ENCODE measurements around the gene SH3GLB2. TPM values are rescaled to one million over a fixed set of nuclear protein-coding genes. Genes with fewer than 3 reads are reported as not detected.
A peak's percentile ranks its signal among the peaks of the same experiment; 100 is the strongest.

The SH3GLB2 gene
- total and polyA plus RNA-seq, 11 donors: 27.3 to 42.7 (median 35.4) TPM

DNA sequence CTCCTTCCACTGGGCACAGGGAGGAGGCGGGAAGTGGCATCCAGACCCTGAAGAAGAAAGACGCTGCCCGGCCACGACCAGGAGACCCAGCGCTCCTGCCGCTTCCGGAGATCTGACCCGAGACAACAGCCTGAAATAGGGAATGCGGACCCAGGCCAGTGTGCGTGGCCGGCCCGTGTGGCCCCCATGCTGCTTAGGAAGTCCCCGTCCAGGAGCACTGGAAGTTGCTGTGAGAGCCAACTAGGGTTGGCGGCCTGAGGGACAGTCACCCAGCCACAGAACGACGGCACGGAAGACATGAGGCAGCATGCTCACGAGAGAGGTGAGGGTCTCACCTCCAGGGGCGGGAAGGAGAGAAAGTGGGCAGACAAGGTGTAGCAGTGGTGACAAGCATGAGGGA lies 17.0 kb downstream of the SH3GLB2 start:
- H3K27me3 ChIP-seq: no peaks in the 10 kb centered on the region
- 94 to 97% (median 95%) methylated on average over 9 to 19 of the region's 19 CpGs for WGBS, 4 donors
- H3K27ac ChIP-seq: no peak overlapping the region
- no peaks in the 10 kb centered on the region for H3K9me3 ChIP-seq
- peaks cover 0 to 93% (median 76%) of the 10 kb centered on the region in 9 donors for H3K36me3 ChIP-seq
- intact Hi-C loops (cut with DNase I): no loop called here
- H3K4me3 ChIP-seq: no peak overlapping the region
- peaks cover 0 to 21% (median 12%) of the 10 kb centered on the region in 12 donors for H3K4me1 ChIP-seq
- DNase-seq: no peak
- TF ChIP-seq POLR2A (IDR thresholded peaks at IDR 0.05): no peak
- TF ChIP-seq, protein P1, sequence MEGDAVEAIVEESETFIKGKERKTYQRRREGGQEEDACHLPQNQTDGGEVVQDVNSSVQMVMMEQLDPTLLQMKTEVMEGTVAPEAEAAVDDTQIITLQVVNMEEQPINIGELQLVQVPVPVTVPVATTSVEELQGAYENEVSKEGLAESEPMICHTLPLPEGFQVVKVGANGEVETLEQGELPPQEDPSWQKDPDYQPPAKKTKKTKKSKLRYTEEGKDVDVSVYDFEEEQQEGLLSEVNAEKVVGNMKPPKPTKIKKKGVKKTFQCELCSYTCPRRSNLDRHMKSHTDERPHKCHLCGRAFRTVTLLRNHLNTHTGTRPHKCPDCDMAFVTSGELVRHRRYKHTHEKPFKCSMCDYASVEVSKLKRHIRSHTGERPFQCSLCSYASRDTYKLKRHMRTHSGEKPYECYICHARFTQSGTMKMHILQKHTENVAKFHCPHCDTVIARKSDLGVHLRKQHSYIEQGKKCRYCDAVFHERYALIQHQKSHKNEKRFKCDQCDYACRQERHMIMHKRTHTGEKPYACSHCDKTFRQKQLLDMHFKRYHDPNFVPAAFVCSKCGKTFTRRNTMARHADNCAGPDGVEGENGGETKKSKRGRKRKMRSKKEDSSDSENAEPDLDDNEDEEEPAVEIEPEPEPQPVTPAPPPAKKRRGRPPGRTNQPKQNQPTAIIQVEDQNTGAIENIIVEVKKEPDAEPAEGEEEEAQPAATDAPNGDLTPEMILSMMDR (IDR thresholded peaks at IDR 0.05): no peak
- no peak for ATAC-seq

DNA sequence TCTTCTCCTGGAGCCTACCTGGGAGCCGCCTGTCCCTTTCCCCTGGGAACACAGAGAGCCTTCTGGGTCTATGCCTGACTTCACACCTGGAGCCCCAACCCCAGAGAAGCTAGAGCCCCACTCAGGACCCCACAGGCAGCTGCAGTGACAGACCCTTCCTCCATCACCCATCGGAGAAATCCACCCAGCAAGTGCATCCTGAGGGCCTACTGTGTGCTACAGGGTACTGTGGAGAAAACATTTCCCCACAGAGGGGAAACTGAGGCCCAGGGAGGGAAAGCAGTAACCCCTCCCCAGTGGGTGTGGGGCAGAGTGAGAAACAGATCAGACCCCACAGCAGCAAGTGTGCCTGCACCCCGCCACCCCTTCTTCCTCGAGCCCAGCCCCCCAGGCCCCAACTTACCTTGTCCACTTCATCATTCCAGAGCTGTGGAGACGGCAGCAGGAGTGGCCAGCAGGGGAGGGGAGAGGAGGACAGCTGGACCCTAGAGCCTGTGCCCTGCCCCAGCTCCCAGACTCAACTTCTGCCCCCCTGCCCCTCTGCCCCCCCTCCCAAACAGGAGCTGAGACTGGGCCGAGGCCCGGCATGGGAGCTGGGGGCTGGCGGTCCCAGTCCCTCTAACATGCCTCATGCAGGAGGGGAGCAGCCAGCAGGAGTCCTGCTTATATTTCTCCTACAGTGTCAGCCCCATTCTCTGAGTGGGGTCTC lies 17.7 kb downstream of the SH3GLB2 start:
- no peak overlapping the region for H3K27ac ChIP-seq
- no peaks in the 10 kb centered on the region for H3K27me3 ChIP-seq
- H3K4me3 ChIP-seq: no peak overlapping the region
- intact Hi-C loops (cut with DNase I): no loop called here
- peaks cover 0 to 95% (median 80%) of the 10 kb centered on the region in 9 donors for H3K36me3 ChIP-seq
- 89 to 100% (median 96%) methylated on average over 5 to 8 of the region's 8 CpGs for WGBS, 4 donors
- ATAC-seq (no peak), DNase-seq (no peak)
- no peaks in the 10 kb centered on the region for H3K9me3 ChIP-seq
- TF ChIP-seq, protein P1 (IDR thresholded peaks at IDR 0.05): no peak
- TF ChIP-seq POLR2A (IDR thresholded peaks at IDR 0.05): no peak
- H3K4me1 ChIP-seq: peaks cover 0 to 22% (median 12%) of the 10 kb centered on the region in 12 donors

DNA sequence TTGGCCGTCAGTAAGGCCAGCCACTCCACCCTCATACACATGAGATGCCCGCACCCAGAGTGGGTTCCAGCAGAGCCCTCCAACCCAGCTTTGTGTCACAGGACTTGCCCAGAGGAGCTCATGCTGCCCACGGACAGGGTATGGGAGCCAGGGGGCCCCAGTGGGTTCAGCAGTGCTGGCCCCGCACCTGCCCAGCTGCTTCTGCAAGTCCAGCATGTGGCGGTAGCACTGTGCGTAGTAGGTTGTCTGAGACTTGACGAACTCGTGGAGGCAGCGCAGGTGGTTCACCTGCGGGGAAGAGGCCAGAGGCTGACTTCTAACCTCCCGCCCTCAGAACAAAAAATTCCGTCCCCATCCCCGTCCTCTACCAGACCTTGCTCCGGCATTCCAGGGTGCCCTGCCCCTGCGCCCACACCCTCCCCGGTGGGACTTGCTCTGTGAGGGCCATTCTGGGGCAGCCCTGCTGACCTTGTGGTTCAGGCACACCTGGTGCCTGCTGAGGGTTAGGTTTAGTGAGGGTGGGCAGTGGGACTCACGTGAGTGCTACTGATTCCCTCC lies 18.5 kb downstream of the SH3GLB2 start:
- Histone ChIP-seq H3K4me1 (peaks cover 0 to 22% (median 12%) of the 10 kb centered on the region in 12 donors), H3K27me3 (no peaks in the 10 kb centered on the region), H3K36me3 (peaks cover 0 to 96% (median 80%) of the 10 kb centered on the region in 9 donors), H3K9me3 (no peaks in the 10 kb centered on the region), H3K27ac (no peak overlapping the region), H3K4me3 (no peak overlapping the region)
- ATAC-seq (no peak), DNase-seq (peak in 1 of 5 donors; percentile 56)
- intact Hi-C loops (cut with DNase I): loop anchor here in 3 of 10 donors (10.0 kb wide), 1 partner anchor 155 kb away; no protein-coding TSS in a partner anchor
- WGBS, 4 donors: 93 to 96% (median 94%) methylated on average over 15 to 17 of the region's 17 CpGs
- no peak for TF ChIP-seq POLR2A (IDR thresholded peaks at IDR 0.05)
- TF ChIP-seq, protein P1 (IDR thresholded peaks at IDR 0.05): no peak

DNA sequence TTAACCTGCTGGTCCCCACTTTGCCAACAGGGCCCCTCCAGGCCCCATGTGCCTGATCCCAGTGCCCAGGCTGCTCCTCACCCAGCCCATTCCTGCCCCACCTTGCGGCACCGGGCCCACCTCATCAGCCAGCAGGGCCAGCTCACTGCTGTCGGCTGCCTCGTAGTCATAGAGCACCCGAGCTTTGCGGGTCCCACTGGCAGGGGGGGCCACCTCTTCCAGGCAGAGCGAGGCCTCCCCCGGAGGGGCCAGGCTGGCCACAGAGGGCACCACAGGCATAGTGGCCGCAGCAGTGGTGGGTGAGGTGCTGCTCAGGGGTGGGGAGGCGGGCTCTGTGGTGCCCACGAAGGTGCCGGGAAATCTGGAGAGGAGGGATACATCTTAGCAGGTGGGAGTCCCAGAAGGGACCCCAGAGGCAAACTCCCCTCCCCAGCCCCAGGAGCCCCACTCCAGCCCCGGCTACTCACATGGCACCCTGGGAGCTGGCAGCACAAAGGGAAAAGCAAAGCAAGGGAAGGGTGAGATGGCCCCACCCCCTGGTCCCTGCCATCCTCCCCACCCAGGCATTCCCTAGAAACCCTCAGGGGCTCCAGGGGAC lies 19.0 kb downstream of the SH3GLB2 start:
- H3K27me3 ChIP-seq: no peaks in the 10 kb centered on the region
- DNase-seq (peak in 1 of 5 donors; percentile 56), ATAC-seq (no peak)
- H3K9me3 ChIP-seq: no peaks in the 10 kb centered on the region
- intact Hi-C loops (cut with DNase I): loop anchor here in 3 of 10 donors (10.0 kb wide), 1 partner anchor 154 kb away; no protein-coding TSS in a partner anchor
- H3K4me3 ChIP-seq: no peak overlapping the region
- 85 to 92% (median 90%) methylated on average over 11 to 13 of the region's 13 CpGs for WGBS, 4 donors
- H3K4me1 ChIP-seq: peaks cover 0 to 22% (median 12%) of the 10 kb centered on the region in 12 donors
- peaks cover 0 to 91% (median 78%) of the 10 kb centered on the region in 9 donors for H3K36me3 ChIP-seq
- H3K27ac ChIP-seq: no peak overlapping the region
- TF ChIP-seq POLR2A (IDR thresholded peaks at IDR 0.05): no peak
- TF ChIP-seq, protein P1 (IDR thresholded peaks at IDR 0.05): no peak
